GM04503 (cell line): ENCODE results near the gene MRPL53.
"Not testable (repeated sequence)": the region's sequence is repeated elsewhere in the genome, so short reads cannot be mapped to it uniquely, and the experiment has no call there.

Experiments used
- DNase-seq: peaks from one replicate; pipeline ENCODE4 v3.0.0-alpha.2; 2012; ENCODE audit warnings: low read depth

Gene MRPL53

DNA sequence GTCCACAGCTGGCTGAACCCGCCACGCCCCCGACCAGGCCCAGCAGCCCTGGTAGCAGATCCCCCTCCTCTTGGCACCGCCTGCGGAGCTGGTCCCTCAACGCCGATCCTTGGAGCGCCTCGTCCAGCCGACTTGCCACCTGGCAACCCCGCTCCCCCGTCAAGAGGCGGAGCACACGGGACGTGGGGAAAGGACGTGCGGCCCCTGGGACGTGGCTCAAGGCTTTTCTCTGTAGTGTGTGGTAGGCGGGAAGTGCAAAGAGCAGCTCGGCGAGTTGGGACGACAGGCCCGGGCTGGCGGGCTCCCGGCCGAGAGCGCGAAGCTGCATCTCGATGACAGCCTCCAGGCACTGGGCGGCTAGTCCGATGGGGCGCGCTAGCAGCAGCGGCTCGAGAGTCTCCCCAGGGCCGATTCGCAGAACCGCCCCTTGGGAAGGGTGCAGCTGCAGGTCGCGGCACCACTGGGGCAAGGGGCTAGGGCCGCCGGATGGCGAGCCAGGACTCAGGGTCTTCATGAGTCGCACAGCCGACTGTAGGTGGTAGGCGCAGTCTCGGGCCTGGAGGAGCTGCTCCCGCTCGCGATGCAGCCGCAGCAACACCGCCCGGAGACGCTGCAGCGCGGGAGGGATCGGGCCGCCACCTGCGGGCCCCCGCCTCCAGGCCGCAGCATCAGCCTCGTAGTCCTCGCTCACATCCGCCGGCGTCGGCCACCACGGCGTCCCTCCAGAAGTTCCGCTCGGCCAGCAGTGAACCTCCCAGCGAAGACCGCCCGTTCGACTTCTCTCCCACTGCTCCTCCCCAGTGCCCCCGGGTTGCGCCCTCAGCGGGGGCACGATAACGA lies 9.7 kb upstream of the MRPL53 start:
- no peak for DNase-seq

GRCh38 chr2:74481431-74481830 lies 9.0 kb upstream of the MRPL53 start:
- DNase-seq, result no peak

DNA sequence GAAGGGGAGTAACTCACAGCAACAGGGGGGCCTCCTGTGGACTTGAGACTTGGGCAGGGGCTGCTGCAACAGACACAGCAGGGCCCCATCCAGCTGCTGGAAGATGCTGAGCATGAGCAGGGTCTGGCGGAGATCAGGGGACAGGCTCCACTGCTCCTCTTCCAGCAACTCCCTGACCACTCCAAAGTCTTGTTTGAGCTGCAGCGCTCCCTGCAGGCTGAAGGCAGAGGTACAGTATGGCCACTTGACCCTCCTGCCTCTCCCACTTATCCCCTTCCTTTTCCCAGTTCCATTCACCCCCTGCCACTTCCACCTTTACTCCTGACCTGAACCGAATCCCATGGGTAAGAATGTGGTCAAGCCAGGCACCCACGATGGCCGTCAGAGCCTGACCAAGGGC lies 2.4 kb upstream of the MRPL53 start:
- no peak for DNase-seq

GRCh38 chr2:74474481-74474880 lies 2.0 kb upstream of the MRPL53 start:
- DNase-seq, result no peak

- DNase-seq, result no peak
These were observed 422 bp upstream of the MRPL53 start for GRCh38 chr2:74472945-74473258.

GRCh38 chr2:74471332-74472065 lies 981 bp downstream of the MRPL53 start:
- no peak for DNase-seq

GRCh38 chr2:74470742-74471141 lies 1.7 kb downstream of the MRPL53 start:
- not testable (repeated sequence) for DNase-seq

- no peak for DNase-seq
These were observed 8.1 kb downstream of the MRPL53 start for GRCh38 chr2:74464406-74464805.

DNA sequence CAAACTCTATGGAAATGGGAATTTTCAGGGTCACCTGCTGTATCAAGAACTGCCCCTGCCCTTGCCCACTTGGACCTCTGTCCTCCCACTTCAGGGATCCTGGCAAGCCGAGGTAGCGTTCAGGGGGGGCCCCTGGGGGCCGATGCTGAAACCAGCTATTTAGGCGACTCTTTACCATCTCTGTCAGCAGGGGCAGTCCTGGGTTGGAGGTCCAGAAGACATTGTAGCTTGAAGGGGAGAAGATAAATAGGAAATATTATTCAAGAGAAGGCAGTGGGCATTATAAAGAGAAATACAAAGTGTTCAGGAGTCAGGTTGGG lies 9.7 kb downstream of the MRPL53 start:
- DNase-seq, result no peak

GRCh38 chr2:74462054-74462785 lies 10.3 kb downstream of the MRPL53 start:
- no peak for DNase-seq

DNA sequence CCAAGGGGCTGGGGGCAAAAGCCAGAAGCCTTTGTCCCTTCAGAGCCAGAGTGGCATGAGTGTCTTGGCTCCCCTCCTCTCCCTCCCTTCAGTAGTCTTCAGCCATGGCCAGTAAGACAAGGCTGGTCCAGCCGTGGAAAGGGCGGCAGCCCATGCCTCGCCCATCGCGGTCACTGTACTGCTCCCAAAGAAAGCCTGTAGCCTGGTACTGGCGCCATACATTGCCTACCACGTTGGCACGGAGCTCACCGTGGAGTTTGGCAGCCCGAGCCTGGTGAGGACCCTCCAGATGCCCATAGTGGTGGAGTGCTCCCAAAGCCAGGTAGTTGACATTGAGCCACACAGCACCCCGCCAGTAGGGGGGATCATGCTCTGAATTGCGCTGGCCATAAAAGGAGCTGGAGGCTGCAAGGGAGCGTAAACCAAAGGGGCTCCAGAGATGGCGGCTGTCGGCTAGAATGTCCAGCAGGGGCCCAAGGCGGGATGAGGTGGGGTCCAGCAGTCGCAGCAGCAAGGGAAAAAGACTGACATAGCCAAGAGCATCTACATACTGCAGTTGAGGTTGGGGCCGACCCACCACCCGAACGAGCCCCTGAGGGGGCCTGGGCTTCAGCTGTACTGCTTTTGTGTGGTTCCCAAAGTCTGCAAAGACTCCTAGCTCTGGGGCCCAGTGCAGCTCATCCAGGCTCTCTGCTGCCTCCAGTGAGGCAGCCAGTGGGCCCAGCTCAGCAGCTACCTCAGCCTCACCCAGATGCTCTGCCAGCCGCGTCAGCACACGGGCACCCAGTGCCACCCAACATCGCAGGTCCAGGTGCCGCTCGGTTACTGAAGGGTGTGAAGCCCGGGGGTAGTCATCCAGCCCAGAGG lies 11.1 kb downstream of the MRPL53 start:
- no peak for DNase-seq

- not testable (repeated sequence) for DNase-seq
These were observed 12.3 kb downstream of the MRPL53 start for GRCh38 chr2:74460187-74460586.

DNA sequence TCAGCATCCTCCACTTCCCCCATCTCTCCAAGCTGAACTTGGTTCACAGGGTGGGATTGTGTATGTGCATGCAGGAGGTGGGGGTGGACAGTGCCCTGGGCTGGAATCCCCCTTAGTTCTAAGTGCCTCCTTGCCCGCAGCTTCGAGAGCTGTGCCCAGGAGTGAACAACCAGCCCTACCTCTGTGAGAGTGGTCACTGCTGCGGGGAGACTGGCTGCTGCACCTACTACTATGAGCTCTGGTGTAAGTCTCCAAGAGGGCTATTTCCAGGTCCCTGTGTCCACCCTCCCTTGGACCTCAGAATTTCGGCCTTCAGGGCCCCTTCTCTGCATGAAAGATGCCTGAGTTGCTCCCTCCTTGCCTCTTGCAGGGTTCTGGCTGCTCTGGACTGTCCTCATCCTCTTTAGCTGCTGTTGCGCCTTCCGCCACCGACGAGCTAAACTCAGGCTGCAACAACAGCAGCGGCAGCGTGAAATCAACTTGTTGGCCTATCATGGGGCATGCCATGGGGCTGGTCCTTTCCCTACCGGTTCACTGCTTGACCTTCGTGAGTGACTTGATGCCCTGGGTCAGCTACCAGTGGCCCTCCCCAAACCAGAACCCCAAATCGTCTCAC lies 12.9 kb downstream of the MRPL53 start:
- DNase-seq, result not testable (repeated sequence)

DNA sequence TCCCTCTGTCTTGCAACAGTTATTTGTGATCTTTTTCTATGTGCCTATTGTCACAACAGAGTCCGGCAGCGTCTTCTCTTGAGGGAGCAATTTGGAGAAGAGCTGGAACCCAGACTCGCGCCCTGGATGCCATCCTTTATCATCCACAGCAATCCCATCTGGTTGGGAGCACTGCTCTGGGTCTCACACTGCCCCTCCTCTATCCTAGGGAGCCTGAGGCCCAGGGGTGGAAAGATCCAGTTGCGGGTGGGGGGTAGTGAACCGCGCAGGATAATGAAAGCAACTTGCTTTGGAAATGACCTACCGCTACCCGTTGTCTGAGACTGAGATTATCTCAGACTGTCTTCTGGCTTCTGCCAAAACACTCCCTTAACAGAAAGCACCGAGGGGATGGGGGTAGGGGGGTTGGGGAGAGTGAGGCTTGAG lies 13.5 kb downstream of the MRPL53 start:
- DNase-seq, result no peak

GRCh38 chr2:74458132-74458937 lies 14.1 kb downstream of the MRPL53 start, which contains the start of gene WBP1:
Gene WBP1, plus strand, starts transcription at chr2:74458438. Its CDS starts 165 bp downstream, at chr2:74458603.
- DNase-seq, result peak; percentile 100

DNA sequence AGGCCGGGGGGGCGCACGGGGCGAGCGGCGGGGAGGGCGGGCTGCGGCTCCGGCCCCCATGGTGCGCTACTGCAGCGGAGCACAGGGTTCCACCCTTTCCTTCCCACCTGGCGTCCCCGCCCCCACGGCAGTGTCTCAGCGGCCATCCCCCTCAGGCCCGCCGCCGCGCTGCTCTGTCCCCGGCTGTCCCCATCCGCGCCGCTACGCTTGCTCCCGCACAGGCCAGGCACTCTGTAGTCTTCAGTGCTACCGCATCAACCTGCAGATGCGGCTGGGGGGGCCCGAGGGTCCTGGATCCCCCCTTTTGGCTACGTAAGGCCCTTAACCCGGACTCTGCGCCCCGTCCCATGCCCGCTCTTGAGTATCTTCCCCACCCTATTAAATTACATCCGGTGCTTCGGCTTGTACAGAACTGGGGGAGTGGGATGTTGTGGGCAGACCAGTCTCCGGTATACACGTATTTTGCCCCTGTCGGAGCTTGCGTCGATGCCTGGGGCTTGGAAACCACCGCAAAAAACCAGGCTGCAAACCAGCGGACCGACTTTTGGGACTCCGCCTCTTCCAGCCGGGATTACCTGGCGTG lies 14.8 kb downstream of the MRPL53 start:
- no peak for DNase-seq

GRCh38 chr2:74457129-74457548 lies 15.3 kb downstream of the MRPL53 start:
- DNase-seq, result no peak

DNA sequence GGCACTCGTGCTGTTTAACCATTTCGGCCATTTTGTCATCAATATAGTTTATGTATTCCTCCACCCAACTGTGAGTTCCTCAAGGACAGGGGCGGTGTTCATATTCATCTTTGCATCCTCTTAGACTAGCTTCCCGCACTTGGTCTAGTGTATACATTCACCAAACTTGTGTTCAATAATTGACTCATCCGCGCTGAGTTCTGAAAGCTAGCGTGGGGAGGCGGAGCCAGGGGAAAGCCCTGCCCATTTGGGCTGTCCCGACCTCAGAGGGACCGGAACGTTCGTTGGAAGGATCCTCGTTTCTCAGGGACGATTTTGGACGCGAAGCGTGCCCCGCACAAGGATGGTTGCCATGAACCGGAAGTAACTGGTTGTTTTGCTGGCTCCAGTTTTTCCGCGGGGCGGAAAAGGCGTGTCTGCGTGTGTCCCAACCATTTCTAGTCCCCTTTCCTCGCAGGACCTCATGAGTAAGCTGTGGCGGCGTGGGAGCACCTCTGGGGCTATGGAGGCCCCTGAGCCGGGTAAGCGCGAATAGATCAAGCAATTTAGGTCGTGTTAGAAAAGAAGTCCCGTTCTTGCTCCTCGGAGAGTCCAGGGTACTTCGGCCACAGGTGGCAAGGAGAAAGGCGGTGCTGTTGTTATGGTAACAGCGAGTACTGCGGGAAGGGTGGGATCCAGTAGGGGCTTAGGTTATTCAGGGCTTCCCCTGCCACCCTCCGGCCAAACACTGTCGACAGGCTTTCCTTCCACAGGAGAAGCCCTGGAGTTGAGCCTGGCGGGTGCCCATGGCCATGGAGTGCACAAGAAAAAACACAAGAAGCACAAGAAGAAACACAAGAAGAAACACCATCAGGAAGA lies 17.6 kb downstream of the MRPL53 start, which contains the start of gene INO80B:
INO80B (plus strand) TSS at position 434 of the 858 bp plus-strand sequence; CDS start at position 464, 30 bp downstream.
- peak; percentile 90 for DNase-seq

- no peak for DNase-seq
These were observed 21.8 kb downstream of the MRPL53 start for GRCh38 chr2:74450570-74451190.
